Measurements from ENCODE around the gene ATP2B2.
A peak's percentile ranks its signal among the peaks of the same experiment; 100 is the strongest.

Gene ATP2B2

DNA sequence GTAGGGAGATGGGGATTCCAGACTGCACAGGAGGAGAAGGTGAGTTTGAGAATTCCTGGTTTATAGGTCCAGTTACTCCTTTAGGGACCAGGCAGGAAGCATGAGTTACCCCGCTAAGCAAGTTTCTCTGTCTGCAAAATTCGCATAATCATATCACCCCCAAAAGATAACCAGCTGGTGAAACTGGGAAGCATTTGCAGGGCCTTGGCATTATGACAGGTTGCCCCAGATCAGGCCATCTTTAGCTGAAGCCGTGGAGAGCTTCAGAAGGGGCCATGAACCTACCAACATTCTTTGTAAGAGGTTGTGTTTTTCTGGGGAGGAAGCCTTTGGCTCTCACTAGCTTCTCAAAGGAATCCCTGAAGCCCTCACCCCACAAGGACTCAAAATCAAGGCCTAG is 29.4 kb downstream of the ATP2B2 start:
- DNase-seq (ENCODE audit: low read depth): no peak
- TF ChIP-seq MYC (IDR thresholded peaks at IDR 0.05; ENCODE audit: low read depth, low read length) (no peak), POLR2A (IDR thresholded peaks at IDR 0.05; ENCODE audit: extremely low read depth, insufficient read length) (no peak)
- TF ChIP-seq, protein P1, sequence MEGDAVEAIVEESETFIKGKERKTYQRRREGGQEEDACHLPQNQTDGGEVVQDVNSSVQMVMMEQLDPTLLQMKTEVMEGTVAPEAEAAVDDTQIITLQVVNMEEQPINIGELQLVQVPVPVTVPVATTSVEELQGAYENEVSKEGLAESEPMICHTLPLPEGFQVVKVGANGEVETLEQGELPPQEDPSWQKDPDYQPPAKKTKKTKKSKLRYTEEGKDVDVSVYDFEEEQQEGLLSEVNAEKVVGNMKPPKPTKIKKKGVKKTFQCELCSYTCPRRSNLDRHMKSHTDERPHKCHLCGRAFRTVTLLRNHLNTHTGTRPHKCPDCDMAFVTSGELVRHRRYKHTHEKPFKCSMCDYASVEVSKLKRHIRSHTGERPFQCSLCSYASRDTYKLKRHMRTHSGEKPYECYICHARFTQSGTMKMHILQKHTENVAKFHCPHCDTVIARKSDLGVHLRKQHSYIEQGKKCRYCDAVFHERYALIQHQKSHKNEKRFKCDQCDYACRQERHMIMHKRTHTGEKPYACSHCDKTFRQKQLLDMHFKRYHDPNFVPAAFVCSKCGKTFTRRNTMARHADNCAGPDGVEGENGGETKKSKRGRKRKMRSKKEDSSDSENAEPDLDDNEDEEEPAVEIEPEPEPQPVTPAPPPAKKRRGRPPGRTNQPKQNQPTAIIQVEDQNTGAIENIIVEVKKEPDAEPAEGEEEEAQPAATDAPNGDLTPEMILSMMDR (IDR thresholded peaks at IDR 0.05; ENCODE audit: low read depth, low read length): no peak
- TF ChIP-seq, protein P2, sequence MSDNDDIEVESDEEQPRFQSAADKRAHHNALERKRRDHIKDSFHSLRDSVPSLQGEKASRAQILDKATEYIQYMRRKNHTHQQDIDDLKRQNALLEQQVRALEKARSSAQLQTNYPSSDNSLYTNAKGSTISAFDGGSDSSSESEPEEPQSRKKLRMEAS (IDR thresholded peaks at IDR 0.05; ENCODE audit: low read depth, low read length): no peak
- no peak overlapping the region for H3K4me3 ChIP-seq (ENCODE audit: low read depth, low read length)

DNA sequence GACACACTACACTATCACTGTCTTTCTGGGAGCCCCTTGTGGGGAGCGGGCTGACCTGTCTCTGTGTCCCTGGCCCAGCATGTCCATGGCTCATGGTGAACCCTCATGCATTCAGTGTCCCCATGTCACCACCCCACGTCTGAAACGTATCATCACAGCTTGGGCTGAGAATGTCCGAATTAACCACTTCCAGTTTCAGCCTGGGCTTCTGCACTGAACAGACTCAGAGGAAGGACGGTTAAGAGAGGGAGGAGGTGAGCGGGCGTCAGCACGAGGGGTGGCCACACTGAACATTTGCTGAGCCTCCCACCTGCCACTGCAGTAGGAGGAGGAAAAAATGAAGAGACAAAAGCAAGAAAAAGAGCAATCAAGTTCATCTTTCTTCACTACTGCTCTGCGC is 30.5 kb downstream of the ATP2B2 start:
- TF ChIP-seq, protein P1 (IDR thresholded peaks at IDR 0.05; ENCODE audit: low read depth, low read length): no peak
- TF ChIP-seq POLR2A (IDR thresholded peaks at IDR 0.05; ENCODE audit: extremely low read depth, insufficient read length): no peak
- TF ChIP-seq MYC (IDR thresholded peaks at IDR 0.05; ENCODE audit: low read depth, low read length): no peak
- TF ChIP-seq, protein P2 (IDR thresholded peaks at IDR 0.05; ENCODE audit: low read depth, low read length): no peak
- peak; percentile 14 for DNase-seq (ENCODE audit: low read depth)

DNA sequence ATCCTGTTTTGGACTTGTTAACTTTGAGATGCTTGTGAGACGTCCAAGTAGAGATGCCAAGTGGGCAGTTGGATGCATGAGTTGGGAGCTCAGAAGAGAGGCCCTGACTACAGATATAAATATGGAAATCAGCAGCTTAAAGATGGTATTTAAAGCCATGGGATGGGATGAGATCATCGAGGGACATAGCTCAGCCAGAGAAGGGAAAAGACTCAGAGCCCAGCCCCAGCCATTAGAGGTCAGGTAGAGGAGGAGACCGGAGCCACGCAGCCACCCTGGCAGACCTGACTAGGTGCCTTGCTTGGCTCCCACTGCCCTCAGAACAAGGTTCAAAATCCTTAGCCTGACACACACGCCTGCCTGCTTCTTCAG is 31.1 kb downstream of the ATP2B2 start:
- TF ChIP-seq MYC (IDR thresholded peaks at IDR 0.05; ENCODE audit: low read depth, low read length): no peak
- no peak for TF ChIP-seq POLR2A (IDR thresholded peaks at IDR 0.05; ENCODE audit: extremely low read depth, insufficient read length)
- TF ChIP-seq, protein P1 (IDR thresholded peaks at IDR 0.05; ENCODE audit: low read depth, low read length): no peak
- TF ChIP-seq, protein P2 (IDR thresholded peaks at IDR 0.05; ENCODE audit: low read depth, low read length): no peak
- H3K4me3 ChIP-seq (ENCODE audit: low read depth, low read length): no peak overlapping the region
- DNase-seq (ENCODE audit: low read depth): no peak

More for the DNA sequence above, 30.5 kb downstream of the ATP2B2 start:
- H3K4me3 ChIP-seq (ENCODE audit: low read depth, low read length): no peak overlapping the region

DNA sequence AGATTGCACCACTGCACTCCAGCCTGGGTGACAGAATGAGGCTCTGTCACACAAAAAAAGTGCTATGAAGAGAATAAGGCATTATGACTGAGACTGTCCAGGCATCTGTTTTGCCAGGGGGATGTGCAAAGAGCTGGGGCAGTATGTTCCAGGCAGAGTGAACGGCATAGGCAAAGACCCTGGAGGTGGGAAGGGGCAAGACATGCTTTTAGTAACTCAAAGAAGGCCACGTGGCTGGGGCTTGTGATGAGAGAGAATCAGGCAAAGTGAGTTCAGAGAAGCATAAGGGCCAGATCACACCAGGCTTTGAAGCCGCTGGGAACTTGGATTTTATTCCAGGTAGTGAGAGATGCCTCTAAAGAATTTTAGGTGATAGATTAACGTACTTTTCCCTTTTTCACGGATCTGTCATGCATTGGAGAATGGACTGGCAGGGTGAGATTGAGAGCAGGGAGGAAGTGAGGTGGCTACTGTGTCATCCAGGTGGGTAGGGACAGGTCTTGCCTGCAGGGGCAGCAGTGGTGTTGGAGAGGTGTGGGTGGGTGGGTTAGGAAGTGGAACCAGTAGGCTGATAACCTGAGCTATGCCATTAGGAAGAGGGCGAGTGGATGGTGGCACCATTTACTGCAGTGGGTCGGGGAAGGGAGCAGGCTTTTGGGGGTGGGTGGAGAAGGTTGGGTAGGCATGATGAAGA is 31.7 kb downstream of the ATP2B2 start:
- TF ChIP-seq POLR2A (IDR thresholded peaks at IDR 0.05; ENCODE audit: extremely low read depth, insufficient read length) (no peak), MYC (IDR thresholded peaks at IDR 0.05; ENCODE audit: low read depth, low read length) (no peak)
- TF ChIP-seq, protein P2 (IDR thresholded peaks at IDR 0.05; ENCODE audit: low read depth, low read length): no peak
- H3K4me3 ChIP-seq (ENCODE audit: low read depth, low read length): no peak overlapping the region
- DNase-seq (ENCODE audit: low read depth): no peak

DNA sequence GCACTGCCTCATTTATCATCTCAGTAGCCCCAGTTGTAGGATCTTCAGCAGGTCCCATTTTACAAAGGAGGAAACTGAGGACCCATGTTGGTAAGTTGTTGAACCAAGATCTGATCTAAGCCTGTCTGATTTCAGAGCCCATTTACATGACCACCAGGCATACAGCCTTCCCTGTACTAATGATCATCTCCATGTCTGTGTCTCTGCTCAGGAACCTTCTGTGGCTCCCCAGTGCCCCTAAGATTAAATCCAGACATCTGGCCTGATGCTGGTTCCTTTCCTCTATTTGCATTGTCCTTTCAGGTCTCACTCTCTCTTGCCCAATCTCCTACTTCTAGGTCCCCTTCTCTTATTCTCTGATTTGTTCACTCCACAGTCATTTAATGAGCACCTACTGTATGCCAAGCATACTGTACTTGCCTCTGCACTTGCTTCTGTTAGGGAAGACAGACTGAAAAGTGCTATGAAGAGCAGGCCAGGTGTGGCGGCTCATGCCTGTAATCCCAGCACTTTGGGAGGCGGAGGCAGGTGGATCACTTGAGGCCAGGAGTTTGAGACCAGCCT is 32.4 kb downstream of the ATP2B2 start:
- TF ChIP-seq, protein P1 (IDR thresholded peaks at IDR 0.05; ENCODE audit: low read depth, low read length): no peak
- TF ChIP-seq POLR2A (IDR thresholded peaks at IDR 0.05; ENCODE audit: extremely low read depth, insufficient read length) (no peak), MYC (IDR thresholded peaks at IDR 0.05; ENCODE audit: low read depth, low read length) (no peak)
- TF ChIP-seq, protein P2 (IDR thresholded peaks at IDR 0.05; ENCODE audit: low read depth, low read length): no peak
- H3K4me3 ChIP-seq (ENCODE audit: low read depth, low read length): no peak overlapping the region
- no peak for DNase-seq (ENCODE audit: low read depth)

DNA sequence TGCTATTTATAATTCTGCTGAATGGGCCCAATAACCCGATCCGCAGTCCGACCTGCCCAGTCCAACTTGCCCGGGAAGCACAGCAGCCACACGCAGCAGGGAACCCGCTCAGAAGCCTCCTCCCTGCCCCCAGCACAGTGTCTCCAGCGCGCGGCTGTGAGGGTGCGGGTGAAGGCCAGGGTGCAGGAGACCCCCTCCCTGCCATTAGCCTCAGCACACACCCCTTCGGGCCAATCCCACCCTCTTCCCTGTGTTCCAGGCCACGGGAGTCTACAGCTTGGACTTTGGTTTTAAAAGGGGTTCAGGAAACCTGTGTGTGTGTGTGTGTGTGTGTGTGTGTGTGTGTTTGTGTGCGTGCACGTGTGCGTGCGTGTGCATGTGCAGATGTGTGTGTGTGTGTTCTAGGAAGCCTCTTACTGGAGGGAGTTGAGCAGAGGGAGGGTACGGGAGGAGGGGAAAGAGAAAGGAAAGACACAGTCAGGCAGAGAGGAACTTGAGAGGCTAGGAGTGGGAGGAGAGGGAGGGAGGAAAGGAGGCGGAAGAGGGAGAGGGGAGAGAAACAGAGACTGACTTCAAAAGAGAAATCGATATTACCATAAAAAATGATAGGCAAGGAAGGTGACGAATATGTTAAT is 34.2 kb downstream of the ATP2B2 start:
- DNase-seq (ENCODE audit: low read depth): peak; percentile 12
- TF ChIP-seq, protein P2 (IDR thresholded peaks at IDR 0.05; ENCODE audit: low read depth, low read length): no peak
- TF ChIP-seq MYC (IDR thresholded peaks at IDR 0.05; ENCODE audit: low read depth, low read length): no peak
- TF ChIP-seq, protein P1 (IDR thresholded peaks at IDR 0.05; ENCODE audit: low read depth, low read length): no peak
- no peak for TF ChIP-seq POLR2A (IDR thresholded peaks at IDR 0.05; ENCODE audit: extremely low read depth, insufficient read length)
- no peak overlapping the region for H3K4me3 ChIP-seq (ENCODE audit: low read depth, low read length)
